Measurements from ENCODE around the gene CLMN. TPM values are rescaled to one million over a fixed set of nuclear protein-coding genes. Genes with fewer than 3 reads are reported as not detected.

The CLMN gene
- total and polyA plus RNA-seq, 2 of the 13 experiments (the other 11 are each of a cell fraction or from before 2014, with no cell fraction given) = 15.1 to 16.7 TPM

GRCh38 chr14:95296966-95297365 lies 22.7 kb downstream of the CLMN start:
- FAIRE-seq (no peak), DNase-seq (ENCODE audit: low spot score) (no peak), ATAC-seq (no peak)
- no peaks in the 10 kb centered on the region for H4K20me1 ChIP-seq (ENCODE audit: insufficient read depth, low read length)
- no peak overlapping the region for H3K27ac ChIP-seq (ENCODE audit: extremely low read length, insufficient read depth, low read length)
- H3K27me3 ChIP-seq (ENCODE audit: control insufficient read depth in 1 of 2, insufficient read depth in 2 of 2, low read length in 2 of 2) = no peaks in the 10 kb centered on the region
- TF ChIP-seq ZSCAN12 (CRISPR knock-in tag; IDR thresholded peaks at IDR 0.05) (no peak), ZNF430 (CRISPR knock-in tag; IDR thresholded peaks at IDR 0.05) (no peak), HOXA7 (CRISPR knock-in tag; IDR thresholded peaks at IDR 0.05) (no peak), FIP1L1 (IDR thresholded peaks at IDR 0.05; ENCODE audit: borderline replicate concordance, insufficient read depth, low read depth, low read length) (no peak), ZSCAN20 (CRISPR knock-in tag; IDR thresholded peaks at IDR 0.05; ENCODE audit: borderline replicate concordance) (no peak), IRF2 (CRISPR knock-in tag; IDR thresholded peaks at IDR 0.05) (no peak), NKX3-1 (CRISPR knock-in tag; IDR thresholded peaks at IDR 0.05) (no peak), GTF3A (CRISPR knock-in tag; conservative IDR thresholded peaks at IDR 0.05) (no peak), SP1 (IDR thresholded peaks at IDR 0.05) (no peak), SP1 (CRISPR knock-in tag; IDR thresholded peaks at IDR 0.05) (no peak), ZNF354B (CRISPR knock-in tag; IDR thresholded peaks at IDR 0.05) (no peak), ZNF562 (CRISPR knock-in tag; IDR thresholded peaks at IDR 0.05; ENCODE audit: borderline replicate concordance) (no peak), CAMTA2 (CRISPR knock-in tag; IDR thresholded peaks at IDR 0.05; ENCODE audit: borderline replicate concordance) (no peak), ZNF589 (CRISPR knock-in tag; conservative IDR thresholded peaks at IDR 0.05) (no peak), NFKB2 (CRISPR knock-in tag; IDR thresholded peaks at IDR 0.05; ENCODE audit: borderline replicate concordance) (no peak), SMAD9 (CRISPR knock-in tag; IDR thresholded peaks at IDR 0.05) (no peak), ZNF224 (CRISPR knock-in tag; IDR thresholded peaks at IDR 0.05) (no peak), GATAD2A (CRISPR knock-in tag; IDR thresholded peaks at IDR 0.05) (no peak)
- BruUV-seq (replicated peaks) = no TSS peak
- in situ Hi-C loops (cut with HindIII; ENCODE audit: extremely low pct_ligation_motif_present, low pct_unique_long_range_greater_than_20kb) (no loop called here), intact Hi-C loops (cut with micrococcal nuclease; ENCODE audit: unreplicated experiment) (no loop called here)
- no peak overlapping the region for H3K9ac ChIP-seq (ENCODE audit: insufficient read depth, low read depth, low read length)
- H3K9me3 ChIP-seq (ENCODE audit: low read length) = no peaks in the 10 kb centered on the region
- no peak overlapping the region for H3K4me2 ChIP-seq (ENCODE audit: low read depth, low read length)
- no peak overlapping the region for H3K4me3 ChIP-seq (replicated peaks in 1 of 3; ENCODE audit: insufficient read depth in 1 of 3, low read depth in 2 of 3, low read length in 3 of 3)
- POLR2A ChIA-PET = no interaction called here
- H3K4me1 ChIP-seq (ENCODE audit: insufficient read depth, low read length) = peaks cover 87% of the 10 kb centered on the region
- no peaks in the 10 kb centered on the region for H3K36me3 ChIP-seq (replicated peaks in 1 of 2; ENCODE audit: control insufficient read depth in 1 of 2, insufficient read depth in 2 of 2, low read length in 2 of 2)
- H2AFZ ChIP-seq (ENCODE audit: low read length) = no peak overlapping the region
- H3K79me2 ChIP-seq (ENCODE audit: insufficient read depth, low read length) = peaks cover 11% of the 10 kb centered on the region
- CTCF ChIA-PET (ENCODE audit: low intra/inter-chr PET ratio, low total read pairs) = no interaction called here
- 96% methylated on average over 4 of the region's 5 CpGs for WGBS (ENCODE audit: low lambda C conversion rate)

Data from HepG2 (cell line).